AG04449 (cell line): Measurements from ENCODE around the gene CCDC85B.

Experiments
- CTCF ChIA-PET: fragments of 350-600 bp; formaldehyde crosslinking; extraction: SDS; loops from one replicate; lab custom pipeline; 2021; ENCODE audit warnings: antibody characterized with exemption; lab: Yijun Ruan, JAX
- POLR2A ChIA-PET: fragments of 400-600, 350-600 bp; formaldehyde crosslinking; extraction: SDS; loops from one replicate; lab custom pipeline; 2020; ENCODE audit warnings: antibody characterized with exemption, inconsistent platforms; lab: Yijun Ruan, JAX
- DNase-seq: peaks from one replicate; pipeline ENCODE4 v3.0.0-alpha.2; 2010; ENCODE audit warnings: low read depth, low spot score
- H3K4me3 ChIP-seq: 2 replicates; pipeline ENCODE4 v1.5.1; 2011; ENCODE audit warnings: low read depth, mild to moderate bottlenecking, control low read depth, low read length
- CTCF ChIP-seq: IDR thresholded peaks from one replicate; pipeline ENCODE4 v1.5.1; 2011; ENCODE audit warnings: mild to moderate bottlenecking, moderate library complexity, low read length, control low read depth, inconsistent platforms; ENCODE audit not compliant: insufficient read depth; ENCODE audit errors: missing control alignments

CCDC85B gene

GRCh38 chr11:65883058-65883761 is 7.3 kb upstream of the CCDC85B start:
- DNase-seq: no peak
- ChIA-PET CTCF (interaction anchor here (0.9 to 33.3 kb wide), 10 partner anchors 10 to 108 kb away, joined by 3 to 1090 read pairs (median 14); partner anchors contain the start of genes CTSW, EFEMP2, FOSL1 and SART1), POLR2A (interaction anchor here (1.1 kb wide), 1 partner anchor 35 kb away, joined by 3 read pairs; no protein-coding TSS in a partner anchor)

GRCh38 chr11:65883786-65884715 is 6.4 kb upstream of the CCDC85B start:
- POLR2A ChIA-PET: interaction anchor here (1.1 to 1.7 kb wide), 4 partner anchors 10 to 34 kb away, joined by 3 to 5 read pairs (median 4); partner anchors contain the start of gene FOSL1
- H3K4me3 ChIP-seq: no peak overlapping the region

More at GRCh38 chr11:65883058-65883761, 7.3 kb upstream of the CCDC85B start:
- no peak for TF ChIP-seq CTCF
- H3K4me3 ChIP-seq: no peak overlapping the region

DNA sequence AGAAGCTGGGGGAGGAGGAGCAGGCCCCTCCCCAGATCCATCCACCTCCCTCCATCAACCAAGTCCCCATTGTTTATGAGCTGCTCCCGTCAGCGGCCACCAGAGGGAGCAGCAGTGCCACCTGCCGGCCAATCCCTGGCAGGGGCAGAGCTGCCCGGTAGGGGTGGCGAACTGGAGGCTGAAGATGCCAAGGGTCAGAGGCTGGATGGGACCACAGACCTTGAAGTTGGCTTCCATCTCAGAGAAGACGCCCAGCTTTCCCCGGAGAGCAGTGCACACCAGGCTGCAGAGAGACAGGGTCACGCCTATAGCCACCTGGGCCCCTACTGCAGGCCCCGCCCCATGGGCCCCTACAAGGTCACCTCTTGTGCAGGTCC is 5.8 kb upstream of the CCDC85B start:
- no peak overlapping the region; the same call in 1 of the 2 replicates for H3K4me3 ChIP-seq
- POLR2A ChIA-PET: interaction anchor here (0.9 to 1.7 kb wide), 6 partner anchors 11 to 34 kb away, joined by 3 to 5 read pairs (median 4); partner anchors contain the start of gene FOSL1
- peak; percentile 100 for TF ChIP-seq CTCF
- no peak for DNase-seq
- CTCF ChIA-PET: interaction anchor here (0.7 to 33.3 kb wide), 43 partner anchors 9 to 268 kb away, joined by 3 to 1090 read pairs (median 6); partner anchors contain the start of genes BANF1, CATSPER1, CFL1 and CTSW

More at GRCh38 chr11:65883786-65884715, 6.4 kb upstream of the CCDC85B start:
- no peak for DNase-seq
- CTCF ChIA-PET: interaction anchor here (0.7 to 33.3 kb wide), 42 partner anchors 9 to 251 kb away, joined by 3 to 1090 read pairs (median 6); partner anchors contain the start of genes BANF1, CATSPER1, CFL1 and CTSW
- TF ChIP-seq CTCF: no peak

DNA sequence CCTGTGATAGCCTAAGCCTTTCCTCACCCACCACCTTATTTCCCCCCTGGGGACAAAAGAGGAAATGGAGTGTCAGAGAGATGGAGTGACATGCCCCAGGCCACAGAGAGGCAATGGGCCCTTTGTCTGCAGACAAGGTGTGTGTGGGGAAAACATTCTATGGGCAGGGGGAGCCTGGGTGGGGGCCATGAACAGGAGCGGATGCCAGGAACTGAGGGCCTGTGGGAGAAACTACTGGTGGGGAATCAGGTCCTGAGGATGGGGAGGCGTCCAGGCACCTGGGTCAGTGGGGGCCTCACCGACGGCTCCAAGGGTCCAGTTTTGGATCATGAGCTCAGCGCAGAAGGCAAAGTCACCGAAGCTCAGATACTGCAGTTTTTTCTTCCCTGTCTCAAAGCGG is 5.2 kb upstream of the CCDC85B start:
- CTCF ChIA-PET: interaction anchor here (0.8 to 33.3 kb wide), 40 partner anchors 8 to 269 kb away, joined by 3 to 1090 read pairs (median 6); partner anchors contain the start of genes BANF1, CATSPER1, CFL1 and CTSW
- DNase-seq: no peak
- POLR2A ChIA-PET: interaction anchor here (0.9 to 1.7 kb wide), 5 partner anchors 11 to 30 kb away, joined by 3 to 5 read pairs (median 4); partner anchors contain the start of gene FOSL1
- TF ChIP-seq CTCF: no peak
- H3K4me3 ChIP-seq: no peak overlapping the region

DNA sequence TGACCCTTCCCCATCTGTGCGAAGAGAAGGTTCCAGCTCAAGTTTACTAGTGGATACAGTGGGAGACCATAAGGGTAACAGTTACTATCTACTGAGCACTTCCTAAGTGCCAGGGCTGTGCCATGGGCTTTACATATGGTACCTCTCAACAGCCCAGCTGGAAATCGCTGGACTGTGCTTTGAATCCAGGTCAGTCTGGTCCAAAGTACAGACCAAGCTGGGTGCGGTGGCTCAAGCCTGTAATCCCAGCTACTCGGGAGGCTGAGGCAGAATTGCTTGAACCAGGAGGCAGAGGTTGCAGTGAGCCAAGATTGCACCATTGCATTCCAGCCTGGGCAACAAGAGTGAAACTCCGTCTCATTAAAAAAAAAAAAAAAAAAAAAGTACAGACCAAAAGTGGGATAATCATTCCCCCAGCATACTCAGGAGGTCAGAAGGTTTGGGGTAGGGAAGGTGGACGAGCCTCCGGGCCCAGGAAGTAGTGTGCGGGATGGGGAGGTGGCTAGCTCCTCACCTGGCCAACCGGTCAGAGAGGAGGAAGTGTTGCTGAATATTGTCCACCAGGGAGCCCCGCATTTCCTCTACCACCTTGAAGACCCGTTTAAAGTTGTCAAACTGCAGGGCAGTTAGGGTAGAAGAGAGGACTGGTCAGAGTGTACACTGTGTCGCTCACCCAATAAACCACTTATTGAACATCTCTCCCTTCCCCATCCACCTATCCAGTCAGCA is 4.5 kb upstream of the CCDC85B start:
- H3K4me3 ChIP-seq: no peak overlapping the region
- no peak for DNase-seq
- POLR2A ChIA-PET: interaction anchor here (0.9 to 1.7 kb wide), 3 partner anchors 12 to 30 kb away, joined by 4 read pairs; no protein-coding TSS in a partner anchor
- CTCF ChIA-PET: interaction anchor here (0.8 to 33.3 kb wide), 23 partner anchors 7 to 181 kb away, joined by 3 to 1090 read pairs (median 17); partner anchors contain the start of genes BANF1, CFL1, CTSW and EFEMP2
- TF ChIP-seq CTCF: no peak
